ENCODE data around the gene HIP1R. TPM values are rescaled to one million over a fixed set of nuclear protein-coding genes. Genes with fewer than 3 reads are reported as not detected.

Gene HIP1R
- total and polyA plus RNA-seq, 10 of the 15 experiments (the other 5 are each of a cell fraction or from before 2014, with no cell fraction given): 0.18 to 27.7 (median 11.7) TPM

GRCh38 chr12:122902854-122903692 lies 67.8 kb downstream of the HIP1R start:
- Histone ChIP-seq H3K9me3 (replicated peaks; ENCODE audit: control insufficient read depth, insufficient read depth, low read length) (no peaks in the 10 kb centered on the region), H3K36me3 (ENCODE audit: control insufficient read depth in 2 of 2, insufficient read depth in 2 of 2, low read length in 1 of 2) (no peaks in the 10 kb centered on the region), H3K4me3 (no peak overlapping the region), H3K4me1 (ENCODE audit: control insufficient read depth, insufficient read depth, low read length) (peaks cover 35% of the 10 kb centered on the region), H3K79me2 (ENCODE audit: control insufficient read depth, insufficient read depth, low read length) (no peaks in the 10 kb centered on the region), H3K27ac (ENCODE audit: control insufficient read depth, insufficient read depth) (no peak overlapping the region), H3K27me3 (replicated peaks in 1 of 2; ENCODE audit: control insufficient read depth in 2 of 2, insufficient read depth in 2 of 2, low read length in 1 of 2) (no peaks in the 10 kb centered on the region), H4K20me1 (ENCODE audit: control insufficient read depth, insufficient read depth) (no peaks in the 10 kb centered on the region), H3K9ac (ENCODE audit: control insufficient read depth, insufficient read depth, low read length) (no peak overlapping the region), H2AFZ (ENCODE audit: control insufficient read depth, low read depth, low read length) (no peak overlapping the region), H3K4me2 (ENCODE audit: control insufficient read depth, insufficient read depth) (no peak overlapping the region)
- ChIA-PET SMC1A (ENCODE audit: uncharacterized antibody, unreplicated experiment) (interaction anchor here (0.5 to 6.3 kb wide), 6 partner anchors 14 to 345 kb away, joined by 3 to 52 read pairs (median 4); no protein-coding TSS in a partner anchor), RAD21 (ENCODE audit: unreplicated experiment) (interaction anchor here (0.7 to 5.1 kb wide), 5 partner anchors 11 to 50 kb away, joined by 3 to 17 read pairs (median 12); no protein-coding TSS in a partner anchor), POLR2A (interaction anchor here (0.6 to 0.7 kb wide), 3 partner anchors 14 to 91 kb away, joined by 3 to 4 read pairs (median 3); no protein-coding TSS in a partner anchor), CTCF (interaction anchor here (0.7 to 3.2 kb wide), 3 partner anchors 12 to 331 kb away, joined by 3 to 19 read pairs (median 3); no protein-coding TSS in a partner anchor)
- no TSS peak for BruUV-seq (replicated peaks)
- 43% methylated on average over 10 of the region's 10 CpGs for WGBS (ENCODE audit: insufficient coverage, insufficient replicate concordance, low lambda C conversion rate, missing lambda C conversion rate)
- FAIRE-seq: no peak
- ATAC-seq: no peak
- TF ChIP-seq POLR2AphosphoS5 (IDR thresholded peaks at IDR 0.05; ENCODE audit: low read length) (no peak), RELA (IDR thresholded peaks at IDR 0.05; ENCODE audit: borderline replicate concordance, partially characterized antibody) (no peak), ZNF592 (IDR thresholded peaks at IDR 0.05) (no peak), TCF7 (IDR thresholded peaks at IDR 0.05; ENCODE audit: borderline replicate concordance) (no peak), KLF5 (IDR thresholded peaks at IDR 0.05; ENCODE audit: partially characterized antibody) (no peak), YBX1 (IDR thresholded peaks at IDR 0.05) (no peak), YY1 (IDR thresholded peaks at IDR 0.05; ENCODE audit: low read depth, low read length) (no peak), BHLHE40 (IDR thresholded peaks at IDR 0.05; ENCODE audit: borderline replicate concordance in 1 of 2, low read depth in 2 of 2, low read length in 1 of 2) (no peak), ZSCAN29 (IDR thresholded peaks at IDR 0.05) (no peak), HDAC2 (IDR thresholded peaks at IDR 0.05) (no peak), NFXL1 (IDR thresholded peaks at IDR 0.05; ENCODE audit: borderline replicate concordance) (no peak), CREM (IDR thresholded peaks at IDR 0.05; ENCODE audit: low read depth) (no peak), SREBF1 (IDR thresholded peaks at IDR 0.05; ENCODE audit: low read length) (no peak), CHD4 (IDR thresholded peaks at IDR 0.05) (no peak), BCL11A (IDR thresholded peaks at IDR 0.05; ENCODE audit: low read depth, low read length) (no peak), ETV6 (conservative IDR thresholded peaks at IDR 0.05 in 1 of 2, IDR thresholded peaks at IDR 0.05 in 1 of 2; ENCODE audit: borderline replicate concordance in 1 of 2, low read depth in 1 of 2) (no peak), TAF1 (IDR thresholded peaks at IDR 0.05; ENCODE audit: borderline replicate concordance, low read depth, low read length) (no peak), CHD2 (IDR thresholded peaks at IDR 0.05; ENCODE audit: borderline replicate concordance, low read depth, low read length) (no peak), RB1 (IDR thresholded peaks at IDR 0.05; ENCODE audit: borderline replicate concordance) (no peak)
- in situ Hi-C loops (cut with MboI): no loop called here
- no peak for DNase-seq (ENCODE audit: low read depth, low spot score)
- intact Hi-C loops (cut with micrococcal nuclease; ENCODE audit: unreplicated experiment): no loop called here

Data from GM12878 (cell line).